ENCODE measurements around the gene TWIST2. TPM values are rescaled to one million over a fixed set of nuclear protein-coding genes. Genes with fewer than 3 reads are reported as not detected.

The TWIST2 gene
- polyA plus RNA-seq, 2 donors = 1.8 to 5.2 TPM

- H3K27me3 ChIP-seq (ENCODE audit: control insufficient read depth in 1 of 2, insufficient read depth in 2 of 2, low read length in 2 of 2) = no peaks in the 10 kb centered on the region
- peaks cover 3 to 6% of the 10 kb centered on the region in 2 donors for H3K4me1 ChIP-seq (ENCODE audit: control insufficient read depth in 2 of 2, insufficient read depth in 2 of 2, low read length in 1 of 2)
- H3K27ac ChIP-seq (ENCODE audit: low read depth in 2 of 2, low read length in 1 of 2) = peak overlapping the region in 1 of 2 donors; percentile 30
- no peaks in the 10 kb centered on the region for H3K9me3 ChIP-seq (ENCODE audit: control insufficient read depth in 2 of 2, insufficient read depth in 1 of 2, low read depth in 1 of 2, low read length in 1 of 2)
- 62 to 65% methylated on average over 17 of the region's 17 CpGs for WGBS, 2 donors
- no peaks in the 10 kb centered on the region for H3K36me3 ChIP-seq (ENCODE audit: control insufficient read depth in 2 of 2, insufficient read depth in 2 of 2, low read length in 1 of 2)
- no peak overlapping the region for H3K4me3 ChIP-seq (ENCODE audit: low read depth in 1 of 2, low read length in 2 of 2)
These were observed 27.8 kb downstream of the TWIST2 start for GRCh38 chr2:238875471-238876231.

GRCh38 chr2:238876232-238876630, 28.3 kb downstream of the TWIST2 start:
- Histone ChIP-seq H3K27ac (ENCODE audit: low read depth in 2 of 2, low read length in 1 of 2) (no peak overlapping the region), H3K36me3 (ENCODE audit: control insufficient read depth in 2 of 2, insufficient read depth in 2 of 2, low read length in 1 of 2) (no peaks in the 10 kb centered on the region), H3K9me3 (ENCODE audit: control insufficient read depth in 2 of 2, insufficient read depth in 1 of 2, low read depth in 1 of 2, low read length in 1 of 2) (no peaks in the 10 kb centered on the region), H3K4me3 (ENCODE audit: low read depth in 1 of 2, low read length in 2 of 2) (no peak overlapping the region), H3K27me3 (ENCODE audit: control insufficient read depth in 1 of 2, insufficient read depth in 2 of 2, low read length in 2 of 2) (no peaks in the 10 kb centered on the region), H3K4me1 (ENCODE audit: control insufficient read depth in 2 of 2, insufficient read depth in 2 of 2, low read length in 1 of 2) (peaks cover 3 to 6% of the 10 kb centered on the region in 2 donors)
- WGBS, 2 donors = 89 to 91% methylated on average over 3 of the region's 3 CpGs

GRCh38 chr2:238878051-238878735, 30.3 kb downstream of the TWIST2 start:
- no peaks in the 10 kb centered on the region for H3K27me3 ChIP-seq (ENCODE audit: control insufficient read depth in 1 of 2, insufficient read depth in 2 of 2, low read length in 2 of 2)
- no peaks in the 10 kb centered on the region for H3K9me3 ChIP-seq (ENCODE audit: control insufficient read depth in 2 of 2, insufficient read depth in 1 of 2, low read depth in 1 of 2, low read length in 1 of 2)
- H3K4me3 ChIP-seq (ENCODE audit: low read depth in 1 of 2, low read length in 2 of 2) = no peak overlapping the region
- WGBS, 2 donors = 83 to 87% methylated on average over 8 of the region's 8 CpGs
- H3K4me1 ChIP-seq (ENCODE audit: control insufficient read depth in 2 of 2, insufficient read depth in 2 of 2, low read length in 1 of 2) = peaks cover 0 to 6% of the 10 kb centered on the region in 2 donors
- H3K27ac ChIP-seq (ENCODE audit: low read depth in 2 of 2, low read length in 1 of 2) = no peak overlapping the region
- H3K36me3 ChIP-seq (ENCODE audit: control insufficient read depth in 2 of 2, insufficient read depth in 2 of 2, low read length in 1 of 2) = no peaks in the 10 kb centered on the region

GRCh38 chr2:238879043-238879442, 31.2 kb downstream of the TWIST2 start:
- WGBS, 2 donors = 79 to 81% methylated on average over 6 of the region's 6 CpGs
- no peak overlapping the region for H3K27ac ChIP-seq (ENCODE audit: low read depth in 2 of 2, low read length in 1 of 2)

GRCh38 chr2:238879621-238880377, 31.9 kb downstream of the TWIST2 start:
- H3K27me3 ChIP-seq (ENCODE audit: control insufficient read depth in 1 of 2, insufficient read depth in 2 of 2, low read length in 2 of 2) = no peaks in the 10 kb centered on the region
- H3K9me3 ChIP-seq (ENCODE audit: control insufficient read depth in 2 of 2, insufficient read depth in 1 of 2, low read depth in 1 of 2, low read length in 1 of 2) = no peaks in the 10 kb centered on the region
- H3K27ac ChIP-seq (ENCODE audit: low read depth in 2 of 2, low read length in 1 of 2) = no peak overlapping the region
- peaks cover 4 to 6% of the 10 kb centered on the region in 2 donors for H3K4me1 ChIP-seq (ENCODE audit: control insufficient read depth in 2 of 2, insufficient read depth in 2 of 2, low read length in 1 of 2)
- WGBS, 2 donors = 81 to 83% methylated on average over 4 of the region's 4 CpGs
- H3K4me3 ChIP-seq (ENCODE audit: low read depth in 1 of 2, low read length in 2 of 2) = no peak overlapping the region
- H3K36me3 ChIP-seq (ENCODE audit: control insufficient read depth in 2 of 2, insufficient read depth in 2 of 2, low read length in 1 of 2) = no peaks in the 10 kb centered on the region

More at GRCh38 chr2:238879043-238879442, 31.2 kb downstream of the TWIST2 start:
- H3K36me3 ChIP-seq (ENCODE audit: control insufficient read depth in 2 of 2, insufficient read depth in 2 of 2, low read length in 1 of 2) = no peaks in the 10 kb centered on the region
- no peak overlapping the region for H3K4me3 ChIP-seq (ENCODE audit: low read depth in 1 of 2, low read length in 2 of 2)
- H3K9me3 ChIP-seq (ENCODE audit: control insufficient read depth in 2 of 2, insufficient read depth in 1 of 2, low read depth in 1 of 2, low read length in 1 of 2) = no peaks in the 10 kb centered on the region
- peaks cover 0 to 6% of the 10 kb centered on the region in 2 donors for H3K4me1 ChIP-seq (ENCODE audit: control insufficient read depth in 2 of 2, insufficient read depth in 2 of 2, low read length in 1 of 2)
- H3K27me3 ChIP-seq (ENCODE audit: control insufficient read depth in 1 of 2, insufficient read depth in 2 of 2, low read length in 2 of 2) = no peaks in the 10 kb centered on the region

GRCh38 chr2:238881353-238882081, 33.6 kb downstream of the TWIST2 start:
- Histone ChIP-seq H3K9me3 (ENCODE audit: control insufficient read depth in 2 of 2, insufficient read depth in 1 of 2, low read depth in 1 of 2, low read length in 1 of 2) (no peaks in the 10 kb centered on the region), H3K27ac (ENCODE audit: low read depth in 2 of 2, low read length in 1 of 2) (no peak overlapping the region), H3K4me1 (ENCODE audit: control insufficient read depth in 2 of 2, insufficient read depth in 2 of 2, low read length in 1 of 2) (peaks cover 0 to 4% of the 10 kb centered on the region in 2 donors), H3K27me3 (ENCODE audit: control insufficient read depth in 1 of 2, insufficient read depth in 2 of 2, low read length in 2 of 2) (no peaks in the 10 kb centered on the region), H3K4me3 (ENCODE audit: low read depth in 1 of 2, low read length in 2 of 2) (no peak overlapping the region), H3K36me3 (ENCODE audit: control insufficient read depth in 2 of 2, insufficient read depth in 2 of 2, low read length in 1 of 2) (no peaks in the 10 kb centered on the region)
- WGBS, 2 donors = 76 to 85% methylated on average over 7 of the region's 7 CpGs

- Histone ChIP-seq H3K9me3 (ENCODE audit: control insufficient read depth in 2 of 2, insufficient read depth in 1 of 2, low read depth in 1 of 2, low read length in 1 of 2) (no peaks in the 10 kb centered on the region), H3K36me3 (ENCODE audit: control insufficient read depth in 2 of 2, insufficient read depth in 2 of 2, low read length in 1 of 2) (no peaks in the 10 kb centered on the region), H3K27ac (ENCODE audit: low read depth in 2 of 2, low read length in 1 of 2) (no peak overlapping the region), H3K4me3 (ENCODE audit: low read depth in 1 of 2, low read length in 2 of 2) (no peak overlapping the region), H3K27me3 (ENCODE audit: control insufficient read depth in 1 of 2, insufficient read depth in 2 of 2, low read length in 2 of 2) (no peaks in the 10 kb centered on the region), H3K4me1 (ENCODE audit: control insufficient read depth in 2 of 2, insufficient read depth in 2 of 2, low read length in 1 of 2) (peaks cover 0 to 4% of the 10 kb centered on the region in 2 donors)
- WGBS, 2 donors = 67 to 70% methylated on average over 6 of the region's 6 CpGs
These were observed 34.3 kb downstream of the TWIST2 start for GRCh38 chr2:238882082-238882755.

GRCh38 chr2:238883421-238883901, 35.6 kb downstream of the TWIST2 start:
- WGBS, 2 donors = 76 to 77% methylated on average over 9 of the region's 9 CpGs
- Histone ChIP-seq H3K9me3 (ENCODE audit: control insufficient read depth in 2 of 2, insufficient read depth in 1 of 2, low read depth in 1 of 2, low read length in 1 of 2) (no peaks in the 10 kb centered on the region), H3K27ac (ENCODE audit: low read depth in 2 of 2, low read length in 1 of 2) (no peak overlapping the region), H3K4me3 (ENCODE audit: low read depth in 1 of 2, low read length in 2 of 2) (no peak overlapping the region), H3K4me1 (ENCODE audit: control insufficient read depth in 2 of 2, insufficient read depth in 2 of 2, low read length in 1 of 2) (peaks cover 0 to 4% of the 10 kb centered on the region in 2 donors), H3K27me3 (ENCODE audit: control insufficient read depth in 1 of 2, insufficient read depth in 2 of 2, low read length in 2 of 2) (no peaks in the 10 kb centered on the region), H3K36me3 (ENCODE audit: control insufficient read depth in 2 of 2, insufficient read depth in 2 of 2, low read length in 1 of 2) (no peaks in the 10 kb centered on the region)

Measured in esophagus (tissue), 2 donors.